GM23248 (cell line): Measurements from ENCODE around the gene LRRC18. TPM values are rescaled to one million over a fixed set of nuclear protein-coding genes. Genes with fewer than 3 reads are reported as not detected.

ENCODE experiments used
- DNase-seq: peaks from one replicate; pipeline ENCODE4 v3.0.0-alpha.2; 2015
- H2AFZ ChIP-seq: fragments of 200-600 bp; sonication (generic); 2 replicates; pipeline ENCODE4 v1.6.1; 2016; ENCODE audit warnings: antibody characterized with exemption
- H3F3A ChIP-seq: fragments of 200-600 bp; sonication (generic); 2 replicates; pipeline ENCODE4 v1.6.1; 2016; ENCODE audit warnings: mild to moderate bottlenecking, antibody characterized with exemption, mixed run types; ENCODE audit not compliant: insufficient read depth
- H3K27ac ChIP-seq: fragments of 200-600 bp; sonication (generic); 2 replicates; pipeline ENCODE4 v1.5.1; 2016; ENCODE audit warnings: mild to moderate bottlenecking
- H3K27me3 ChIP-seq: fragments of 200-600 bp; sonication (generic); replicated peaks from 2 replicates; pipeline ENCODE4 v1.6.1; 2016; ENCODE audit warnings: mild to moderate bottlenecking; ENCODE audit not compliant: insufficient read depth
- H3K36me3 ChIP-seq: fragments of 200-600 bp; sonication (generic); 2 replicates; pipeline ENCODE4 v1.6.1; 2016; ENCODE audit warnings: low read depth, mild to moderate bottlenecking
- H3K4me1 ChIP-seq: fragments of 200-600 bp; sonication (generic); 2 replicates; pipeline ENCODE4 v1.6.1; 2016; ENCODE audit warnings: mild to moderate bottlenecking; ENCODE audit not compliant: insufficient read depth
- H3K4me2 ChIP-seq: fragments of 200-600 bp; sonication (generic); one replicate; pipeline ENCODE4 v1.6.1; 2016; ENCODE audit warnings: mild to moderate bottlenecking; ENCODE audit not compliant: unreplicated experiment
- H3K4me3 ChIP-seq: fragments of 200-600 bp; sonication (generic); 2 replicates; pipeline ENCODE4 v1.5.1; 2016; ENCODE audit warnings: mild to moderate bottlenecking
- H3K79me2 ChIP-seq: fragments of 200-600 bp; sonication (generic); 2 replicates; pipeline ENCODE4 v1.6.1; 2016; ENCODE audit warnings: mild to moderate bottlenecking; ENCODE audit not compliant: insufficient read depth
- H3K9ac ChIP-seq: fragments of 200-600 bp; sonication (generic); 2 replicates; pipeline ENCODE4 v1.6.1; 2016; ENCODE audit warnings: mild to moderate bottlenecking
- H3K9me2 ChIP-seq: fragments of 200-600 bp; sonication (generic); 2 replicates; pipeline ENCODE4 v1.6.1; 2016; ENCODE audit warnings: mixed run types, mild to moderate bottlenecking, moderate library complexity; ENCODE audit not compliant: insufficient read depth
- H3K9me3 ChIP-seq: fragments of 200-600 bp; sonication (generic); one replicate; pipeline ENCODE4 v1.6.1; 2017; ENCODE audit warnings: low read depth
- H4K20me1 ChIP-seq: fragments of 200-600 bp; sonication (generic); 2 replicates; pipeline ENCODE4 v1.6.0; 2016; ENCODE audit not compliant: insufficient read depth
- EZH2 ChIP-seq: fragments of 200-600 bp; sonication (generic); IDR thresholded peaks from 2 replicates; pipeline ENCODE4 v1.6.1; 2018; ENCODE audit warnings: antibody characterized with exemption, mild to moderate bottlenecking; ENCODE audit not compliant: insufficient read depth, poor library complexity, severe bottlenecking
- EZH2phosphoT487 ChIP-seq: fragments of 200-600 bp; sonication (generic); IDR thresholded peaks from 2 replicates; pipeline ENCODE4 v1.6.1; 2018; ENCODE audit warnings: antibody characterized with exemption, moderate library complexity, mild to moderate bottlenecking, low read depth; ENCODE audit not compliant: insufficient read depth
- WGBS, 2 experiments: methylation state at CpG; one replicate each; pipeline ENCODE4 v1.1.6; 2015 to 2017; ENCODE audit warnings: low lambda C conversion rate in 2 of 2, low coverage in 1 of 2; ENCODE audit errors: missing lambda C conversion rate in 2 of 2; 5-methylcytosine and 5-hydroxymethylcytosine counted together
- in situ Hi-C: fragments of 300-500 bp; cut with MboI; formaldehyde crosslinking; loops from 2 replicates; pipeline ENCODE4 v1.15.0; 2020
- polyA plus RNA-seq: library from polyadenylated mRNA; unstranded; fragments of >200 nt; fragmentation: Nextera tagmentation; extraction: Ambion mirVana; gene quantifications from 2 replicates; pipeline ENCODE4 v1.2.1, GENCODE V29; 2016
- total RNA-seq: library from RNA; depleted of rRNA; stranded (reverse); fragments of >200 nt; shearing (Covaris generic); gene quantifications from 2 replicates; pipeline ENCODE4 v1.2.3, GENCODE V29; 2014

The LRRC18 gene
- total and polyA plus RNA-seq, 2 experiments from 2014 or later = not detected

DNA sequence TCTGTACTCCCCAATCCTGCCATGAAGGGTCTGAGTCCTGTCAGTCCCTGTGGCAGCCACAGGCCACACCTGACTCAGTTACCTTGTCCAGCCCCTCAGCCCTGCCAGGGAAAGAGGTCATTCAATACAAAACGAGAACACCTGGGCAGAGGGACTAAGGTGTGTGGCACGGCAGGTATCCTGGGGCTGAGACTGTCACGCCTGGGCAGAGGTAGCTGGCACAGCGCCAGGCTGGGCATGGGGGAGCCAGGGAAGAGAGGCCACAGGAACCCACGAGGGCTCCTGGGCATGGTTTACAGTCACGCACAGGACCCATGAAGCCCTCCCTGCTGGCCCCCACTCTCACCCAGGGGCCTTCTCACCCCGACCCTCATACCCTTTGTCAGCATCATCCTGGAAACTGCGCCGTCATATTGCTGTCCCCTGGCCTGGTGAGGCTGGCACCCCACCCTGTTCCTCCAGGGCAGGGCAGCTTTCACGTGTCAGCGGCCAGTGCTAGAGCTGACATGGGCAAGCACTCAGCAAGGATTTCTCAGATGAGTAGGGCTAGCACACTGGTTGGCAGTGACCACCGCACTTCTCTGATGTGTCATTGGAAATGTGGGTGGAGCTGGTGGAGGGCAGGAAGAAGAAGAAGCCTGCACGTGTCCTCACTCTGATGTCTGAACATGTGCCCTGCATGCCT lies 42.7 kb downstream of the LRRC18 start:
- 29% methylated on average over 13 of the region's 13 CpGs for WGBS, 2 experiments
- Histone ChIP-seq H2AFZ (no peak overlapping the region), H3K4me3 (no peak overlapping the region), H3K4me1 (no peaks in the 10 kb centered on the region), H4K20me1 (no peaks in the 10 kb centered on the region), H3K9me3 (no peaks in the 10 kb centered on the region), H3K27ac (no peak overlapping the region), H3K36me3 (no peaks in the 10 kb centered on the region), H3F3A (no peaks in the 10 kb centered on the region), H3K4me2 (no peak overlapping the region), H3K79me2 (no peaks in the 10 kb centered on the region), H3K27me3 (peaks cover 27% of the 10 kb centered on the region), H3K9me2 (no peaks in the 10 kb centered on the region), H3K9ac (no peak overlapping the region)
- DNase-seq = peak; percentile 83
- TF ChIP-seq EZH2phosphoT487 (no peak), EZH2 (no peak)
- in situ Hi-C loops = no loop called here

DNA sequence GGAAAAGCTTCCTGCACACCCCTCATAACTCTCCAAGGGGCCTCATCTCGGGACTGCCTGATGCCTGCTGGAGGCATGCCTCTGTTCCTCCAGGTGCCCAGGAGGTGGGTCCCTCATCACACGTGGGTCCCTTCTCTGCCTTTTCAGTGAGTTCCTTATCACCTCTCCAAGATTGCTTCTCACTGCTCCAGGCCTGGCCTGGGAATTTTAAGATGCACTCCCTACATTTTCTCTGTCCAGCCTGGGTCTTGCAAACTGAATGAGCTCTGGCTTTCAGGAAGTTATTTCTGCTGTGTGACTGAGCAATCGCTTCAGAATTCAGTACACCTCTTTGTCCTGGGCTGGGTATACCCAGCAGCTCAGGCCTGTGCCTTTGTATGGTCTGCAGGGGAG lies 43.8 kb downstream of the LRRC18 start:
- H3K27ac ChIP-seq = no peak overlapping the region
- in situ Hi-C loops = no loop called here
- H3K9ac ChIP-seq = no peak overlapping the region
- no peak overlapping the region for H2AFZ ChIP-seq
- no peaks in the 10 kb centered on the region for H4K20me1 ChIP-seq
- H3K4me2 ChIP-seq = no peak overlapping the region
- no peak overlapping the region for H3K4me3 ChIP-seq
- H3F3A ChIP-seq = no peaks in the 10 kb centered on the region
- no peaks in the 10 kb centered on the region for H3K79me2 ChIP-seq
- no peak for TF ChIP-seq EZH2
- TF ChIP-seq EZH2phosphoT487 = no peak
- WGBS, 2 experiments = 29 to 31% methylated on average over 3 of the region's 3 CpGs
- no peak for DNase-seq
- no peaks in the 10 kb centered on the region for H3K36me3 ChIP-seq
- no peaks in the 10 kb centered on the region for H3K9me3 ChIP-seq
- H3K27me3 ChIP-seq = peaks cover 32% of the 10 kb centered on the region
- no peaks in the 10 kb centered on the region for H3K4me1 ChIP-seq
- H3K9me2 ChIP-seq = no peaks in the 10 kb centered on the region

DNA sequence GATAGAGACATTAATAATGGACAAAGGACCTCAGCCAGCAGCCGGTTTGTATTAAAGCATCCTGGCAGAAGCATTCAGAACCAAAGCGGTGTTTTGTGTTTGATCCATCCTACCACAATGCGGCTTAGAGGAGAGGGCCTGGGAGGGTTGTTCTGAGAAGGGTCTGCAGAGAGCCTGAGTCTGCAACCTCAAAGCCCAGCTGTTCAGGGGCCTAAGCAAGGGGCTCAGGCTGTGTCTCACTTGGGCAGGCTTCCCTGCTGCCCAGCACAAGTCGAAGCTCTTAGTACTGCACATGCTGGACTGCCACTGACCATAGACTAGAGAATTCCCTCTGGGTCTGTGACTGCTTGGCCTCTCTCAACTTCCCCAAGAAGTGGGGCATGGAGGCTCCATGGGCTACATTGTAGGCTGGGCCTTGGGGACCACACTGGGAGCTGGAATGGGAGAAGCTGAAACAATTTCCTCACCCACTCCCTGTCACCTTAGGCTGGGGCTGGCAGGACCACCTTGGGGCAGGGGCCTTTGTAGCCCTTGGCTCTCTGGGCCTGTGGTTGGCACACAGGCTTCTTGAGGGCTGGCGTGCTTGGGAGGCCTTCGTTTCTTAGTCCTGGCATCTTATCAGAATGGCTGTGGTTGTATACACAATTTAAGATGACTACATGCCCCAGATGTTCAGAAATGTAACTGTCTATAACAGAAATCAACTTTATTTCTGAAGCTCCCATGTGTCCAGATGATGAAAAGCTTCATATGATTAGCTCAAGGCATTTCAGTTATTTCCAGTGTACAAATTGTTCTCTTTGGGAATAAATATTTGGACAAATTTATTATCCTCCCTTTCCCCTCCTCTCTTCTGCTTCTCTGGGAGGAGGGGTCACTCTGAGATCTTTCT lies 44.5 kb downstream of the LRRC18 start:
- WGBS, 2 experiments = 20 to 23% methylated on average over 6 of the region's 6 CpGs
- no peak overlapping the region for H3K9ac ChIP-seq
- H3K9me3 ChIP-seq = no peaks in the 10 kb centered on the region
- no peak overlapping the region for H3K4me2 ChIP-seq
- no peaks in the 10 kb centered on the region for H3K4me1 ChIP-seq
- in situ Hi-C loops = no loop called here
- H2AFZ ChIP-seq = no peak overlapping the region
- no peaks in the 10 kb centered on the region for H3F3A ChIP-seq
- DNase-seq = peak; percentile 13
- no peaks in the 10 kb centered on the region for H3K9me2 ChIP-seq
- H3K36me3 ChIP-seq = no peaks in the 10 kb centered on the region
- no peak overlapping the region for H3K27ac ChIP-seq
- no peak for TF ChIP-seq EZH2phosphoT487
- no peak for TF ChIP-seq EZH2
- H3K27me3 ChIP-seq = peaks cover 32% of the 10 kb centered on the region
- no peaks in the 10 kb centered on the region for H3K79me2 ChIP-seq
- H3K4me3 ChIP-seq = no peak overlapping the region
- H4K20me1 ChIP-seq = no peaks in the 10 kb centered on the region

DNA sequence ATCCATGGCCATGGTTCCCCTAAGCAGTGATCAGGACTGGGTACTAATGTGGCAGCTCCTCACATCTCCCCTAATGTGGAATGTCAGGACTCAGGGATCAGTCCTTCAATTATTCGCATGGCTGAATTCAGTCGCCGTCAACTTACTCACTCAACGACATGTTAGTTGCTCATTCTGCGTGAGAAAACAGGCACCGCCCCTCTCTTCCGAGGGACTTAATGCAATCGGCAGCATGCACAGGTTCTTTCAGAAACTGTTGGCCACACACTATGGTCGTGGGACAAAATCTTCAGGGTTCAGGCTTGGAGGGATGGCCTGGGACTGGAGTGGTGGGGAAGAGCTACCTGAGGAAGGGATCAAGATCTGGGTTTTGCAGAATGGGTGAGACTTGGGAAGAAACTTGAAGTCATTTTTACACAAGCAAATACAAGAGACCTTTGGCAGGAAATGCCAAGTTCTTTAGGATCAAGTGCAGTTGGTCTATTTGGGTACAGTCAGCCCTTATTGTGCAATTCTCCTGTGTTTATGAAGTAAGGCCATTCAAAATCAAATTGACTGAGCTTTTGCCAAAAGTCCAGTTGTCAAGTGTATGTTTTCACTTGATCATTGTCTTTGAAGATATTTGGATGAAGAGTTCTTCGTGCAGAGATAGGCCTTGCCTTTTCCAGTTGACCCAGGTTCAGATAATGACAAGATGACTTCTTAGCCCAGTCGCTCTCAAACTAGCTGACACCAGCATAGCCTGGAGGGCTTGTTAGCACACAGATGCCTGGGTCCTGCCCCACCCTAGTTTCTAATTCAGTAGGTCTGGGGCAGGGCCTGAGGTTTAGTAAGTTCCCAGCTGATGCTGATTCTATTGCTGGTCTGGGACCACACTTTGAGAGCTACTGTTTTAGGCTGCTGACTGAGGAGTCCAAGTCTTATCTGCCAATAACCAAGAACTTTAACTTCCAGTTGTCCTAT lies 48.5 kb downstream of the LRRC18 start:
- Histone ChIP-seq H3K9me2 (no peaks in the 10 kb centered on the region), H2AFZ (no peak overlapping the region), H3K4me3 (no peak overlapping the region), H3K4me1 (no peaks in the 10 kb centered on the region), H3K27me3 (peaks cover 32% of the 10 kb centered on the region), H3K36me3 (no peaks in the 10 kb centered on the region), H3K4me2 (no peak overlapping the region), H3K79me2 (no peaks in the 10 kb centered on the region), H3K9me3 (no peaks in the 10 kb centered on the region), H4K20me1 (no peaks in the 10 kb centered on the region), H3K9ac (no peak overlapping the region), H3F3A (no peaks in the 10 kb centered on the region), H3K27ac (no peak overlapping the region)
- WGBS, 2 experiments = 53% methylated on average over 11 of the region's 11 CpGs
- in situ Hi-C loops = no loop called here
- TF ChIP-seq EZH2 (no peak), EZH2phosphoT487 (no peak)
- DNase-seq = peak; percentile 25
